ENCODE data around the gene PTPRN2.

PTPRN2 gene

DNA sequence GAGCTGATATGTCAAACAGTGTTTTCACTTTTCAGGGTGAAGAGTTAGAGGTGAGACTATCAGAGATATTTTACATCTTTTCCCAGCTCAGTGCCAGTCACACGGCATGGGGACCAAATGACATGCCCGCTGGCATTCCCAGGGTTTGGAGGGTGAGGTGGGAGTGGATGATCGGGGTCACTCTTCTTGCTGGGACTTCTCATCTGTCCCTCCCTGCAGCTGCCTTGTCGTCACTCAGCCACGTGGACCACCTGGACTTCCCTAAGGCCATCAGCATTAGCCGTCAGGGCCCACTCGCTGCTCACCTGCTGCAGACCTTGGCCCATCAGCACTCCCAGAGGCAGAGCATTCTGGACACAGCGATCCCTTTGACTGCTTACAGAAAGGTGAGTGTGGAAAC is 949.1 kb downstream of the PTPRN2 start:
- no peak for DNase-seq (ENCODE audit: low spot score)

DNA sequence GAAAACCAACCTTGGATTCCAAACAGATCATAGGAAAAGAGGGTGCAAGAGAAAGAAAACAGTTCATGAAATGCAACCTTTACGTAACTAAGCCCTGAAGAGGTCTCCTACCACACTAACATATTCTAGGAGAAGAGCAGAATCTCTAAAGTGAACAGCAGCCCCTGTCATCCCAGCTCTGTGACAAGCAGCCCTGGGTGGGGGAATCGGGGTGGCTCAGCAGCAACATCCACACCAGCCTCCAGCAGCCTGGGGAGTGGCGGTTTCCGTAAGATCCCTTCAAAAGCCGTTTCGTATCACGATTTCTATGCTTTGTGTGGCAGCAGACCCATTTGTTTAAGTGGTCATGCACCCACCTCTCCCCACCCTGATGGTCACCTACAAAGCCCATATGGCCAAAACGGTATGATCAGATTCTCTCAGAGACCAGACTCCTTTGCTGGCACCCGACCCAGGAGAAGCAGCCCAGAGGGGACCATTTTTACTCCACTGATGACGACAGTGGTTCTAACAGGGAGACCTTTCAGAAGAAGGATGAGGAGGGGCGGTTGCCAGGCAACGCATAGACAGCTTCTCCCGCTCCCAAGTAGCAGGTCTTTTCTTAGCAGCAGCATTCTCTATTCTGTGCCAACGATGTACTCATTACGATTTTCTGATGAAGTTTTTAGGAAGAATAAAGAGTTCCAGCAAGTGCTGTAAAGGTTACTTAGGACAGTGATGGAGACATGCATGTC is 950.2 kb downstream of the PTPRN2 start:
- DNase-seq (ENCODE audit: low spot score): no peak

DNA sequence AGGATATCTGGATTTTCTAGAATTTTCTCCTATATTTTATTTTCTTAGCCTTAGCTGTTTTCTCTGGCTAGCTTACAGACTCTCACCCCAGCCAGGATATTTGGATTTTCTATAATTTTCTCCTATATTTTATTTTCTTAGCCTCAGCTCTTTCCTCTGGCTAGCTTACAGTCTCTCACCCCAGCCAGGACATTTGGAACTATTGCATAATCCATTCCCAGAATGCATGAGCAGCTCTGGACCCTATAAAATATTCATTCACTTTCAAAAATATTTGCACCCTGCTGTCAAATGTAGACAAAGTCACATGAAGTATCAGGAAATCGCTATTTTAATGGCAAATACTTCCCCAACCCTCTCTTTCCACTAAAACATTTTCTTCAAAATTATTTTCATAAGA is 952.0 kb downstream of the PTPRN2 start:
- no peak for DNase-seq (ENCODE audit: low spot score)

DNA sequence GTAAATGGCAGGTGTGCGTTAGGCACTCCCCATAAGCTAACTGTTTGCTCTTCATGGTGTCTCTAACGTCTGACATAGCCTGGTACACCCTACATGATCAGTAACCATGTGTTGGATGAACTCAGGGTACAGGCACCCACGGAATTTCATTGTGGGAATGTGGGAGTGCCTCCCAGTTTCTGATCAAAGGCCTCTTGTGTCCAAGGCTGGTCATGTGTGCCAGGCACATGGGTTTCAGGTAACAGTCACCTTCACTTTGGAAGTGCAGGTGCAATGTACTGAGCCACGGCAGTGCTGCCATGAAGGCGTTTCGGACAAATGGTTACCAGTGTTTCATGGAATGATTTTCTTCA is 952.5 kb downstream of the PTPRN2 start:
- DNase-seq (ENCODE audit: low spot score): no peak

DNA sequence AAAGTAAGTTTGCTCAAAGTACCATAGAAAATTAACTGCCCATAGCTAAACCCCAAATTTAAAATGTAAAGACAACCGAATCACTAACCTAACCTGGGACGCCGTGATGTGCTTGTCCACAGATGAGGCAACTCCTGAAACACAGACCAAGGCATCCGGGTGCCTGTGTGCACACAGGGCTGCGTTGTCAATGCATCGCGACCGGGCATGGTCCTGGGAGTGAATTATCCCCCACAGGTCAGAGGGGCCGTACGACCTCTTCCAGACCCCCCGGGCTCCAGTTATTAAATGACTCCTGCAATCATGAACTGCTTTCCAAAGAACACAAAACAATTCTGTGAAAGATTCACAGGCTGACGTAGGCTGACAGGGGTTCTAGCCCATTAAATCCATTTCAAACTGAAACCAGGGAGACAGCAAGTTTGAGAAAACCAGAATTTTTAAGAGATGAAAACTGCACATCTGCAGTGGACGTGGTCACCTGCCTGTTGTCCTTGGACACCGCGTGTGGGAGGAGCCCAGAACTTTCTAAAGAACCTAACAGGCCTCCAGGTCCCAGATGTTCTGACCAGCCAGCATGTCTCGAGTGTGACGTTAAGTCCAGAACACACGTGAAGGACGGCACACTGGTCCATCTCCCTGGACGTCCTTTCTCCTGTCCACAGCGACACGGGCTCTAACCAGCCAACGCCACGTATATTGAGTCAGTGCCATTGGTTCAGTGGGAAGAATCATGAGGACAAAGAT is 953.0 kb downstream of the PTPRN2 start:
- no peak for DNase-seq (ENCODE audit: low spot score)

DNA sequence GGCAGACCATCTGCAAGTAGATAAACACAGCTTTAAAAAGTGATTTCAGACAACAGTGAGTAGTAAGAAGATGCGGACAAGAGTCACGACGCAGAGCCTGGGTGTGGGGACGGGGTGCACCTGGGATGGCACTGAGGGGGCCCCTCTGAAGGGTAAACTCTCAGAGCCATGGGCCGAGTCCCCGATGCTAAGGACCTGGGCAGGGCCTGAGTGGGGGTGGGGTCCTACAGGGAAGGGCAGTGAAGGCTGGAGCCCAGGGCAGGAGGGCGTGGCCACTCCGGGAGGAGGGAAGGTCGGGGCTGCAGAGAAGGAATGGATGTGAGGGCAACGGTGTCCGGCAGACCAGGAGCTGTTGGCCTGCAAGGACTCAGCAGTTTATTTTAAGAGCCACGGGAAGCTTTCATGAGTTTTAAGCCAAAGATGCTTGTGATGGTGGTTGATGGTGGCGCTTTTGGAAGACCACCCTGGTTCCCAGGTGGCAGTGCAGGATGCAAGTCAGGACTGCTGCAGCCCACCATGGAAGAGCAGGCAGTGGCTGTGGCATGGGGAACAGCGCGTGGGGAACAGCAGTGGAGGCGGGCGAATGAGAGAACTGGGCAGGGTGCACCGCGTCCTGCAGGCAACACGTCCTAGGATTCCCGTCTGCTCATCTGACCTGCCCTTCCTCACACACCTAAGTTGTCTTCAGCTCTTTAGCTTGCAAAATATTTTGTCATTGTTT is 954.0 kb downstream of the PTPRN2 start:
- no peak for DNase-seq (ENCODE audit: low spot score)

DNA sequence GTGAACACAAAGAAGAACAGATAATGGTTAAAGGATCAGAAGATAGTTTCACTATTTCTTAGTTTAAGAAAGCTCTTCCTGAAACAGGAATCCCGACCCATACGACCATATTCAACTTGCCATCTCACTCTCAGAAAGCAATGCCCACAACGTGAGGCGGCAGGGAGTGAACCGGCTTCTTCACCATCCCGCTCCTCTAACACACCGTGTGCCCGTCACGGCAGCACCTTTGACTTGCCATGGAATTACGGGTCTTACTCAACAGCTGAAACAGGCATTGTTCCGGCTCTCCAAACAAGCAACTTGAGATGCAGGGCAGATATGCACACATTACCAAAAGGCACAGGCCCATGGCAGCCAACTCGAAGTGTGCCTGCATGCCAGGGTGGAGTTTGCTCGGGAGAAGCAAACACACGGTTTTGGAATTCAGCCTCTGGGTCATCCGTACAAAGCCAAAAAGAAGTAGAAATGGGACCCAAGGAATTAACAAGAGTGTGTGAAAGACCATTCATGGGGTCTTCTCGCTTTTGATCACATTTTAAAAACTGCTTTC is 957.2 kb downstream of the PTPRN2 start:
- DNase-seq (ENCODE audit: low spot score): no peak

DNA sequence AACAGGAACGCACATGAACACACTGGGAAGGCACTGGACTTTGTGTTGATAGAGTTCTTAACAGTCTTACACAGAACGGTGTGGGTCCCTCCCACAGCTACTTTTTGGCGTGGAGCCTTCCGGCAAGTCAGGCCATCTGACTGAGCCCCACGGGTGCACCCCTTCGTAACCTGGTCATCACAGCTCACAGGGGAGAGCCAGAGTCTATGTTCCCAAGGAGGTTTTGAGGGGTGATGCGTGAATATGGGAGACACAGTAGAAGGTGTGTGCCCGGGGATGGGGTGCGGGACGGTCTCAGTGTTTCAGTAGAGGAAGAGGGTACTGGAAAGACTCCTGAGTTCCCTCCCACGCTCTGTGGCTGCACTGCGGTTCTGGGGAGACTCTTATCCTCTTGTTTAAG is 959.2 kb downstream of the PTPRN2 start:
- no peak for DNase-seq (ENCODE audit: low spot score)

DNA sequence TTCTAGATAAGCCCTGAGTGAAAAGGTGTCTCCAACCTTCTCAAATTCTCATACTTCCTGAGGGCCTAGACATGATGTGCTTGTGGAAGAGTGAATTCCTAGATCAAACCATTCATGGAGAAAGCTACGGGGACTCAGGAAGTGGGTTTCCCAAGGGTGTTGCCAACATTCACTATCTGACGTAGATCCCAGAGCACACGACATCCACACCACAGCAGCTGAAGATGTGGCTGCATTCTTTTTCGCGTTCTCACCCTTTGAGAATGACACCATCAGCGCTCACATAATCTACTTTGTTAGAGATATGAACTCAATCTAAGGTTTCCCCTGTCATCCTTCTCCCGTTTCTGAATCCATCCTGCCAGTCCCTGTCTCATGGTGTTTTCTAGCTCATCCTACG is 960.0 kb downstream of the PTPRN2 start:
- no peak for DNase-seq (ENCODE audit: low spot score)

DNA sequence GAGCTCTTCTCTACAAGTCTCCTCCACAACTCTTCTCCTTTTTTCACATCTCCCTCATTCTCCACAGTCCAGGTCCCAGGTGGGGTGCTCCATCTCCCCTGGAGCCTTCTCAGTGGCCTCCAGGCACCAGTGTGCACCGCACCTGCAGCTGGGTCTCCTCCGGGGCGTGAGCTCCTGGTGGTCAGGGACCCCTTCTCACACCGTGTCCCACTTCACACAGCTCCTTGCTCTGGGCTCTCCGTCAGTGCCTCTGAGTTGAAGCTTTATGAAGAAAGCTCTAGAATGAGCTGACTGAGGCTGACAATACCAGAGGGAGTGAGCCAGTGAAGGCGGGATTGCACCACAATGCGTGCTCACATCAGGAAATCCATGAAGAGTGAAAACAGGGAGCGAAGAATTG is 960.6 kb downstream of the PTPRN2 start:
- no peak for DNase-seq (ENCODE audit: low spot score)

DNA sequence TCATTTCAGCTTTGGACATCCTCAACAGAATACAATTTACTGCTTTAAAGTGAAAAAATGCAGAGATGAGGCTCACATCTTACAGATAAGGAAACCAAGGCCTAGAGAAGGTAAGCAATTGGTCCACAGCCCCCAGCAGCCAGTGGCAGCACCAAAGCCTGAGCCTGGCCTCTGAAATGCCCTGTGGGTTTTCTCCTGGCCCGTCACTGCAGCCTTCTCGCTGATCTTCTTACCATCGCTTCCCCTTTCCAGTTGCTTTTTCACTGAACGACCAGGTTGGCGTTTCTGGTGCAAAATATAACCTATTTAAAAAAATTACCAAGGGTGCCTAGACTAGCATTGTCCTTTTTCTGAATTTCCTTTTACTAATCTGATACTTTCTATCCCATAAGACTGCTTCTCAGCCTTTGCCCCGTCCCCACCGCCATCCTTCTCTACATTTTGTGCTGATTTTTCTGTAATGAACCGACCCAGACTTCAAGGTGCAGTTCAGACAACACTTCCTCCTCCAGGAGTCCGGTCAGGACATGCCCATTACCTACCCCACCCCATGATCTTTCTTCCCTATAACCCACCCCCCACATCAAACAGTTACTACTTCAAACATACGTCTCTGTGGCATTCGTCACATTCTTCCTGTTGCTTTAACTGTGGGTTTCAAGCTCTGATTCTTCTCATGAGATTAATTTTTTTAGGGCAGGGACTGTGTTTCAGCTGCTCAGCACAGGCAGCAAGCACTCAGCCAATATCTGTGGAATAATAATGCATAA is 961.5 kb downstream of the PTPRN2 start:
- no peak for DNase-seq (ENCODE audit: low spot score)

DNA sequence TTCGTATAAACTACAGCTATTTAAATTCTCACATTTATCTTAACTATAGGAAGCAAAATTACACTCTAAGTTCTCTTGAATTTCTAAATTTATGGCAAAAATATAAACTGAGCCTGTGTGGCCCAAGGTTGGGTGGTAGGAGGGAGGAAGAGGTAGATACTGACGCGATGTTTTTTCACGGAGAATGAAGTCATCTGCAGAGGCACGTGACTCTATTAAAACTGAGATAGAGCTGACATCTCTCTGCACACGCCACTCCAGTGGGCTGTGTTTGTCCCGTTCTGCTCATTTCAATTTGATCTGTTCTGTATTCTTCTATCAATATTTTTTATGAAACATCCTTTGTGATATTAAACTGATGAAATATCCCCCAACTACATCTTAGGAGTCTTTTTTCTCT is 964.1 kb downstream of the PTPRN2 start:
- no peak for DNase-seq (ENCODE audit: low spot score)

DNA sequence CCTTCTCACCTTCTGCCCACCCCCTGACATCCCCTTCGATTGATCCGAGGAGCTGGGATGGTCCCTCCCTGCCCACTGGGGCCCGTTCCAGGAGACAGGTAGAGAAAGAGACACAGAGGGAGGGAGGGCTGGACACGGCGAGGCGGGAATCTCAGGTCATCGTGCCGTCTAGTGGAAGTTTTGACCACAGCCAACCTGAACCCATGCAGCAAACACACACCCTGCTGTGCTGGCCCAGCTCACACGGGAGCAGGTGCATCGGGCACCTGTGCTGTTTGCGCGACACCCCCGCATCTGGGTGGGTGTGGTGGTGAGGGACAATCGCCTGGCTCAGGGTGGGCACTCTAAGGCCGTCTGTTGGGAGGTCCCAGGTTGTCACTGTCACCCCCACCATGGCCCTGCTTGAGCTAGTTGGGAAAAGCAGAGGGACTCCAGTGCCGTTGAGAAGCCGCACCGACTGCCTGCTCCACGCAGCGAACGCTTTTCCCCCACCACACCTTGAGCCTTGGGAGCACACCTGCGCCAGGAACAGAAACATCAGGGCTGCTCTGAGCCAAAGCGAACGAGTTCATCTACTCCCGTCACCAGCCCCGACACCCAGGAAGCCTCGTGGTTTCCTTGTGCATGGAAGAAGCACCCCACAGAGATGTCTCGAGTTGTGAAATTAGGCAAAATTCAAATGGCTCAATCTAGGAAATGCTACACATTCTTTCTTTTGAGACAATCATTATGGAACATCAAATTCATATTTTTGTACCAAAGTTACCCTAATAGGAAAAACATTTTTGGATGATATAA is 965.0 kb downstream of the PTPRN2 start:
- DNase-seq (ENCODE audit: low spot score): no peak

DNA sequence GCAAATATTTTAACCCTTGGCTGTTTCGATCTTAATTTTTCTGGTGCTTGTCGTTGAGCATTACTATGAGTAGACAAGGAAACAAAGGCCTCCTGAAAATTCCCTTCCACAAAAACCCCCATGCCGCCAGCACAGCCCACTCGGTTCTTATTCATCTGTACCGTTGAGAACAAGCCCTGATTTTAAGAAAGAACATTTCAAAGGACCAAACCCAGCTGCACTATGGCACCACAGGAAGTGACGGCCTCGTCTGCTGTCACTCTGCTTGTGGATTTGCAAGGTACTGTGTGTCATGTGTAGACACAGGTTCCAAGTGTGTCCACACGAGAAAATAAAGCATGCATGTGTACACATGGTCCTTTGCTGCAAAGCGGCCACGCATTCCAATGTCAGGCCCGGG is 965.6 kb downstream of the PTPRN2 start:
- no peak for DNase-seq (ENCODE audit: low spot score)

DNA sequence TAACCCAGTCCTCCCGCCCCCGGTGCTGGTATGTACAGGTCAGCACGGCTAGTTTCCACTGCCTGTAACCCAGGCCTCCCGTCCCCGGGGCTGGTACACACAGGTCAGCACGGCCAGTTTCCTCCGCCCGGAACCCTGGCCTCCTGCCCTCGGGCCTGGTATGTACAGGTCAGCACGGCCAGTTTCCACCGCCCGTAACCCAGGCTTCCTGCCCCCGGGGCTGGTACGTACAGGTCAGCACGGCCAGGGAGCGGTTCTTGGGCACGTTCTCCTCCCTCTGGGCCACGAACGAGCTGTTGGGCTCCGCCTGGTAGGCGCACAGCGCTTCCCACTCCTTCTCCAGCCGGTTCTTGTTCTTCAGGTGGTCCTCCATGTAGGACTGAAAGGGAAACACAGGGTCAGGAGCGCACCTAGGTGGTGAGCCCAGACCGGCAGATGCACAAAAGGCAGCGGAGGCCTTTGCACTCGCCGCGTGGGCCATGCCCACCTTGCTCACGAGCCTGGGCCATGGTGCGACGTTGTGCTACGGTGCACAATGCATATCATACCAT is 966.4 kb downstream of the PTPRN2 start:
- DNase-seq (ENCODE audit: low spot score): no peak

DNA sequence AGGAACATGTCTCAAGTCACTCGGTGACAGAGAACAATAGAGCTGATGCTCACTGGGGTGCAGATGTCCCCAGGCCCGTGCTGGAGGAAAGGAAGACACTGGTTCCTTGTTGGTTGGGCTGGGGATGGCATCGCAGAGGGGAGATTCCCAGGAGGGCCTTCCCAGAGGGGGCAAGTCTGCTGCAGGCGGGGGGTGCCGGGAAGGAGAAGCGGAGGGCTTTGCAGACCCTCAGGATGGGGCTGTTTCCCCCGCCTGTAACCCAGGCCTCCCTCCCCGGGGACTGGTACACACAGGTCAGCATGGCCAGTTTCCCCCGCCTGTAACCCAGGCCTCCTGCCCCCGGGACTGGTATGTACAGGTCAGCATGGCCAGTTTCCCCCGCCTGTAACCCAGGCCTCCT is 967.0 kb downstream of the PTPRN2 start:
- no peak for DNase-seq (ENCODE audit: low spot score)

DNA sequence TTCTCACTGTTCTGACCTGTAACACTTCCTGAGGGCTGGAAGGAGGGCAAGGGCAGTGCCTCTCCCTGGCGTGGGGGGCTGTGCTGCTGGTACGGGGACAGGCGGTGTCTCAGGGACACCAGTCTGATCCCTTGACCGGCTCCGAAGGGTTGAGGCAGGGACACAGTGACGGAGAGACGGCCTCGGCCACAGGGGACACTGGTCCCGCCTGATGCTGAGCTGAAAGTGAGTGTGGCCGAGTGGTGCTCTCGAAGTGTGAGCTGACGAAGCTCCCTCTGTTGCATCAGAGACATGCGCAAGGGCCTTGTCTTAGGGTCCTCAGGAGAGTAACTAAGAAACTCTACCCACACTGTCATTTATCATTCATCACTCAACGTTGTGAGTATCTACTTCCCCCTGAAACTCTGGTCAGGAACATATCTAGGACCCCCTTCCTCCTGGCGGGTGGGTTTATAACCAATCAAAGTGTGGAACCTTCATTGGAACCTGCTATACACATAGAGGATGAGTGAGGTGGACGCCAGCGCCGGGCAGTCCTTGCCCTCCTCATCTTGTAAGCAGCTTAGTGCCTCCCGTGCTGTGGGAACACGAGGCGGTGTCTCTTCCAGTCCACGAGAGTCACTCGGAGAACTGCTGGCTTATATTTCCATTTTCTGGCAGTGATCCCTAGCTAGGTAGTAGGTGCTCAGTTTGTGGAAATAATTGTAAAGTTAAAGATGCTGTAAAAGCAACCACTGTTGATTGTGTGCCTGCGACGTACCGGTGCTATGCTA is 967.7 kb downstream of the PTPRN2 start:
- DNase-seq (ENCODE audit: low spot score): no peak

DNA sequence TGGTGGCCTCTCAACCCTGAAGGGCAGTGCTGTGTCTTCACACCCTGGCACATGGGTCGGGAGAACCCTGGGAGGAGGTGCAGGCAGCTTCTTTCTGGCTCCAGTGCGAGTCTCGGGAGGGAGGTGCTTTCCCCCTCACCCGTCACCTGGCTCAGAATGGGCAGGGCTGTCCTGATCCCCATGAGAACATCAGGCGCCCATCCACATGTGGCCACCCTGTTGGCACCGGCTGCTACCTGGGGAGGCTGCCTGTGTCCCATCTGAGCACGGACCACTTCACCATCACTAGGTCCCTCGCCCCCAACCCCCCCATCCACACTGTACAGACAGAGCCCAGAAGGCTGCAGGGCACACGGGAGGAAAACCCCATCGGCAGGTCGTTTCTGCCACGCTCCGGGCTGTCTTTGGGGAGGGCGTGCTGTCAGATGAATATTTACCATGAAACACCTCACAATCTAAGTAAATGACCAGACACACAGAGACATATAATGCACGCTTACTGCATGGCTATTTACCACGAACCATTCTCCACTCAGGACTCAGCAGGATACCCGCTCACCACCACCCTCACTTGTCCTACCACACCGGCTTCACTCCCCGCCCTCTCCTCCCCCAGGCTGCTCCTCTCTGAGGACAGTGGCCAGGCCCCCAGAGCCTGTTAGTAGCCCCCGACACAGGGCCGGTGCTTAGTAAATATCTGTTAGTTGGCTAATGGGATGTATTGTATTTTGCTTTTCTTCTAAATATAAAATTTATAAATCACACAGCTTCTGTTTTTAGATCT is 968.6 kb downstream of the PTPRN2 start:
- DNase-seq (ENCODE audit: low spot score): no peak

DNA sequence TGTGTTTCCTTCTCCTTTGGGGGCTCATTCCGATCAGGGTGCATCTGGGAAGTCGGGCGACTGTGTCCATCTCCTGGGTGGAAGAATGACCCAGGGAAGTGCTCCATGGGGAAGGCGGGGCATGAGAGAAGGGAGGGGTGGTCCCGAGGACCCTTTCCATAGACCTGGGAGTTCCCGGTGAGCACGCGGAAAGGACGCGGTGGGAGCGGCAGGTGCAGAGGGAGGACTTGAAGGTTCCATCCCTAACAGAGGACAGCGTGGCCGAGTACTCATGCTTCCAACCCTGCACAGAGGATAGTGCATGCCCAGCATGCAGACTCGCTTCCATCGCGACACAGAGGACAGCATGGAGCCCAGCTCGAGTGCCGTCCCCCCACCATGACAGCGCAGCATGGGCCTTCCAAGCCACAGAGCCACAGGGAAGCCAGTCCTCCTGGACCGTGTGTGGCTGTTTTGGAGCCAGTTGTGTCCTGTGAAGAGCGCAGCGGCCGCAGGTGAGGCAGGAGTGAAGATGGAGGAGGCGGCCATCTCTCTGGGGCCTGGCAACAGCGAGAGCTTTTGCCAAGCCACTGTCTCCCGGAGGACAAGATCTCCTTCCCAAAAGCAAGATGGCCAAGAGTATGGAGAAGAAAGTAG is 969.4 kb downstream of the PTPRN2 start:
- no peak for DNase-seq (ENCODE audit: low spot score)

All from hematopoietic multipotent progenitor cell treated with erythropoietin and hydrocortisone succinate and interleukin-3 and kit ligand, for 15 days (in vitro differentiated cells).